ENCODE results near the gene PDE4D.

- TF ChIP-seq CTCF (IDR thresholded peaks at IDR 0.05; ENCODE audit: low read length) (no peak), EZH2 (optimal IDR thresholded peaks at IDR 0.05; ENCODE audit: low read depth, low read length) (no peak), EZH2phosphoT487 (IDR thresholded peaks at IDR 0.05; ENCODE audit: low read length) (no peak)
Measured at GRCh38 chr5:59368951-59369350, 524.6 kb downstream of the PDE4D start.

All from MM.1S (cell line).